AG08395 (cell line): ENCODE measurements around the gene AKAP13.

Experiments used
- DNase-seq: peaks from one replicate; pipeline ENCODE4 v3.0.0; 2012; ENCODE audit warnings: mixed read lengths, low spot score

The AKAP13 gene

GRCh38 chr15:85598718-85599398, 218.5 kb downstream of the AKAP13 start:
- DNase-seq, result no peak

DNA sequence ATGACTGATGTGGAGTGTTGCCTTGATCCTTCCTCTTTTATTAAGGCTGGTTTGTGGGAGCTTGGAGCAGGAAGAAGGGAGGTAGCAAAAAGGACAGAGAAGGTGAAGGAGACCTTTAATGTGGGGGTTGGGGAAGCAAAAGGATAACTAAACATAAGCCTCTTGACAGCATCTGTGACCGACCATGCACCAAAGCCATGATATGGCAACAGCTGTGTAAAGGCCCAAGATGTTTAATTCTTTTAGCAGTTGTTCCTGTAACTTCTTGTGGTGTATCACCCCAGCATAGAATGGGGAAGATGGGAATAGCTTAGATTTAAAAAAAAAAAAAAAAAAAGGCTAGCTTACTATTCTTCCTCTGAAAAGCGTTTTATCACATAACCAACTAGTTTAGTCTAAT, 219.6 kb downstream of the AKAP13 start:
- no peak for DNase-seq

- no peak for DNase-seq
These were observed 222.8 kb downstream of the AKAP13 start for GRCh38 chr15:85603160-85603559.

DNA sequence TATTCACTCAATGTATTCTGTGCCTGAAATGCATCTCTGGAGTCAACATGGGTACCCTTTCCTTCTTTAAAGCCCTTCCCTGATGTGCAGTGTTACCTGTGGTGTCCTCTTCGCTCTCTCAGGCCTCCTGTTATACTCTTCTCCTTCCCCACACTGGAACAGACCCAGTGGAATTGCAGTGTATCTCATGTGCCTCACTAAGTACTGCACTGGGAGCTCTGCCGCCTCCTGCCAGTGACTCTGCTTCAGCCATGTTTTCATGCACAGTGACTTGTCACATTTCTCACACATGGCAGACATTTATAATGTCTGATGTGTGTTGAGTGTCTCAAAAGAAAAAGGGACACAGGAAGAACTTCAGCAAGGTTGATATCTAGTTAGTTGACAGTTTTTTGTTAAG, 223.3 kb downstream of the AKAP13 start:
- DNase-seq, result no peak

GRCh38 chr15:85604194-85604593, 223.8 kb downstream of the AKAP13 start:
- DNase-seq, result no peak

GRCh38 chr15:85606738-85607137, 226.3 kb downstream of the AKAP13 start:
- DNase-seq, result no peak

- no peak for DNase-seq
These were observed 226.9 kb downstream of the AKAP13 start for GRCh38 chr15:85607141-85607806.

GRCh38 chr15:85607842-85608241, 227.4 kb downstream of the AKAP13 start:
- peak; percentile 74 for DNase-seq

GRCh38 chr15:85609492-85609891, 229.1 kb downstream of the AKAP13 start:
- DNase-seq, result no peak

- DNase-seq, result no peak
These were observed 231.0 kb downstream of the AKAP13 start for GRCh38 chr15:85611361-85611760.

- DNase-seq, result no peak
These were observed 233.7 kb downstream of the AKAP13 start for GRCh38 chr15:85614059-85614458.

DNA sequence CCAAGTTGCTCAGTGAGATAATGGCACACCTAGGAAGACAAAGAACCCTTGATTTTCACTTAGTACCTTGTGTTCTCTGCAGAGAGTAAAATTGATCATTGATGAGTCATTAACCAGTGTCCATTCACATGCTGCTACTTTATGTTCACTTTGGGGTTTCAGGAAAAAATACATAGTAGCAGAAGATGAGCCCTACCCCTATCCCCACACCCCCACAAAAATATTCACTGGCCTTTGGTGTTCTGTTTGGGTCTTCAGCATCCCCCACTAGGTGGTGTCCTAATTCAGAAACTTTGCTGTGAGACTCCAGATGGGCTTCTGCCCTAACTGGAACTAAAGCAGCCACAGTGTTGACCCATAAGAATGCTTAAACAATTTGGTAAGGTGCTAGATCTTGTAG, 235.5 kb downstream of the AKAP13 start:
- peak; percentile 31 for DNase-seq

DNA sequence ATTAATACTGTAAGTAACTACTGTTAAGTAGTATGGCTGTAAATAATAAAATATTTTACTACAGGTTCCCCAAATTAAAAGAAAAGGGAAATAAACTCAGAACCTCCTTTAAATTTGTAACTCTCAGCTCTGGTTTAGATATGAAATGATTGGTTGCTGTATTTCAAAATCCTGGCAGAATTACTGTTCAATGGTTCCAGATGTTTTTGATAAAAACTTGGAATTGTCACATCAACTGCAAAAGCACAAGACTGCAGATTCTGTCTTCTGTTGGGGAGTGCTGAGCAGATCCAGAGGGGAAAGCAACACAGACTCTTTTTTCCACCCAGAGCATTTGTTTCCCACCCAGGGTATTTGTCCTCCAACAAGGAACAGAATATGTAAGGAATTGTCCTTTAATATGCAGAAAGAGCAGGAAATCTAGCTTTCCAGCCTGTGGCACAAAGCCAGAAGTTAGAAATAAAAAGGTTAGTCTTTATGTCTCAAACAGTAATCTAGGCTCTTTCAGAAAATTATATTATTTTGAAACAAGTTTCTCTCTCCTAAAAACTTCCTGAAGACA, 236.2 kb downstream of the AKAP13 start:
- peak; percentile 21 for DNase-seq

DNA sequence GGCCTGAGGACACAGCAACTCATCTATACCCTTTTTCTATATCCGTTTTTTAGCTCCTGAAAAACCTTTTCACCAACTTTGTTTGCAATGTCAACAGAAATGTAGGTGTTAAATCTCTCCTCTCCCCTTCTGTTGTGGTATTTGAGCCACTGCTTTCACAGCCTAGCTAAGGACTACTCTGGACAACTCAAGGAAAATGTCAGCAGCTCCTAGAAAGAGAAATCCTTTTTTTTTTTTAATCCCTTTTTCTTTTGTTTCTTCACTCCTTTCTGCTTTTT, 237.8 kb downstream of the AKAP13 start:
- DNase-seq, result no peak

- peak; percentile 73 for DNase-seq
These were observed 238.6 kb downstream of the AKAP13 start for GRCh38 chr15:85618956-85619491.

DNA sequence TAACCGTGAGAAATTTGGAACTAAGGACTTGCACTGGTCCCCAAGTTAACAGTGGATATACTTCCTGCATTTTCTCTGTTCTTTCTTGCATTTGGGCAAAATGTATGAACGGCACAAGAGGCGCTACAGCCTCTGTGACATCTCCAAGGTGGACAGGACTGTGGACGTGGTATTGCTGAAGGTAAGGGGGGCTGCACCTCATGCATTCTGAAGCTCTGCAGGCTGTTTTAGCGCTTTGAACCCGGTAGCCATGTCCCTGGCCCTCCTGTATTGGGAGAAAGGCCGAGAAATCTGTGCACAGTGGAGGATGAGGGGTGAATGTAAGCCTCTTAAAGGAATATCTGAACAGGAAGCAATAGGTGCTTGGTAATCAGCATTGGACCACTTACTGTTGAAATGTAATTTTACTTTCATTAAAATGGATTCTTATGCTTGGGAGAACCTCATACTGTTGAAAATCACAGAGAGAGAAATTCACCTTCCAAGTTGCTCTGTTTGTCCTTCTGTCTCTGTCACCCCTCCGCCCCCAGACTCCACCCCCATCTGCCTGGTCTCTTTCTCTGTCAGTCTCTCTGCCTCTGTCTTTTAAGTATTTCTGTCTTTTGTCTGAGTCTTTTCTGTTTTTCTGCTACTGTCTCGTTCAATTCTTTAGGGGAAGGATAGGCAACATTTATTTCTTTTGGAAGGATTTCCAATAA, 239.7 kb downstream of the AKAP13 start:
- DNase-seq, result no peak

DNA sequence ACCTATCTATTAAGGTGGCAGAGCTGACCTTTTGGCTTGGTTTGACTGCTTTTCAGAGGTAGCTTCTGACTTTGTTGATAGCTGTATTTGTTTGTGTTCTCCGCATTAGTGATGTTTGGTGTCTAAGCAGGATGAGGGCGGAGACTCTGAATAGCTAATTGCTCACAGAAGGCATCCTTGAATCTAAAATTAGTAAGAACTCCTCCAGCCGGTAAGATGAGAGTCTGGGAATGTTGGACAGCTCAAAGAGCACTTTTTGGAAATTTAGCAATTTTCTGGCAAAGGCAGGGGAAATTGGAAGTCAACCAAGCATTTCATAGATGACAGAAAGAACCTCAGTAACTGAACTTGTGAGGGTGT, 240.3 kb downstream of the AKAP13 start:
- peak; percentile 60 for DNase-seq

- DNase-seq, result peak; percentile 35
These were observed 240.7 kb downstream of the AKAP13 start for GRCh38 chr15:85621094-85621493.

DNA sequence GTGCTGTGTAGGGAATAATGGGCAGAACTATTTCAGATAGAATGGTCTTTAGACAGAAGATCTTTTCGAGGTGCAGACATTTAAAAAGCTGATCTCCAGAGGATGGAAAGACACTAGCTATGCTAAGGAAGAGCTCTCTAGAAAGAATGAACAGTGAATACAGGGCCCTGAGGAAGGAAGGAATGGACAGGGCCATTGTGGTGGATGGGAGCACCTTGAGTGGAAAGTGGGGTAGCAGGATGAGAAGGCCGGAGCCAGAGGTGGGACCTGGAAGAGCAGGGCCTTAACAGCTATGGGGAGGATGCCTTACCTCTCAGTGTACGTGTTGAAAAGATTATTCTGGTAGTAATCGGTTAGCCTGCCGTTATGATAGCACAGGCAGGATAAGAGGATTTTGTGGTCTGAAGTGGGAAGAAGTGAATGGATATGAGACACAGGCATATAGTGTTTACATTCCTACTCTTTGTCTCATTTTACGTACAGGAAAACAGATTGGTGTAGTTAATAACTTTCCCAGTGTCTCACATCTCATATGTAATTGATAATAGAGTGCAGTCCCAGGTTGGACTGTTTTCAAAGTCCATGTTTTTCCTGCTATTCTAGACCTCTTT, 241.9 kb downstream of the AKAP13 start:
- peak; percentile 10 for DNase-seq

- DNase-seq, result peak; percentile 48
These were observed 243.1 kb downstream of the AKAP13 start for GRCh38 chr15:85623315-85624049.

DNA sequence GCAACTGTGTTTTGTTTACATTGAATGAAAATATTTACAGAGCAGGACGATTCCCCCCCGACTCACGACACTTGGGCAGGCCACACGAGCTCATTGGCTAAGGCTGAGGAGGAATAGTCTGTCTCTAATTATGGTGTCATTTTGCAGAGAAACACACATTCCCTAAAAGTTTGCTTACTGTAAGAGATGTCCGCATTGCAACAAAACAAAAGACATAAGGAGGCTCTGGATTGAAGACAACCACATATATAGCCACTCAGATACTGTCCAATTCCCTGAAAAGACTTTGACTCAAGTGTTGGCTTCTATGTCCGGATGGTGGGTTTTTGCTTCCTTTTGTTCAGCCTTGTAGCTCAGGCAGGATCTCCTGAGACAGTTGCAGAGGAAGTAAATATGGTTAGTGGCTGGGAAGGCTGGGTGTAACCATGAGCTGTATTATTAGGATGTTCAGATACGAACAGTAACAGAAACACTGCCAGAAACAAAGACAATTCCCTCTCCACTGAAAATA, 243.9 kb downstream of the AKAP13 start:
- DNase-seq, result peak; percentile 12
